ENCODE measurements around the gene ADNP2. TPM values are rescaled to one million over a fixed set of nuclear protein-coding genes. Genes with fewer than 3 reads are reported as not detected.

The ADNP2 gene
- total and polyA plus RNA-seq, 2 of the 13 experiments (the other 11 are each of a cell fraction or from before 2014, with no cell fraction given), result 10.8 to 25.5 TPM

DNA sequence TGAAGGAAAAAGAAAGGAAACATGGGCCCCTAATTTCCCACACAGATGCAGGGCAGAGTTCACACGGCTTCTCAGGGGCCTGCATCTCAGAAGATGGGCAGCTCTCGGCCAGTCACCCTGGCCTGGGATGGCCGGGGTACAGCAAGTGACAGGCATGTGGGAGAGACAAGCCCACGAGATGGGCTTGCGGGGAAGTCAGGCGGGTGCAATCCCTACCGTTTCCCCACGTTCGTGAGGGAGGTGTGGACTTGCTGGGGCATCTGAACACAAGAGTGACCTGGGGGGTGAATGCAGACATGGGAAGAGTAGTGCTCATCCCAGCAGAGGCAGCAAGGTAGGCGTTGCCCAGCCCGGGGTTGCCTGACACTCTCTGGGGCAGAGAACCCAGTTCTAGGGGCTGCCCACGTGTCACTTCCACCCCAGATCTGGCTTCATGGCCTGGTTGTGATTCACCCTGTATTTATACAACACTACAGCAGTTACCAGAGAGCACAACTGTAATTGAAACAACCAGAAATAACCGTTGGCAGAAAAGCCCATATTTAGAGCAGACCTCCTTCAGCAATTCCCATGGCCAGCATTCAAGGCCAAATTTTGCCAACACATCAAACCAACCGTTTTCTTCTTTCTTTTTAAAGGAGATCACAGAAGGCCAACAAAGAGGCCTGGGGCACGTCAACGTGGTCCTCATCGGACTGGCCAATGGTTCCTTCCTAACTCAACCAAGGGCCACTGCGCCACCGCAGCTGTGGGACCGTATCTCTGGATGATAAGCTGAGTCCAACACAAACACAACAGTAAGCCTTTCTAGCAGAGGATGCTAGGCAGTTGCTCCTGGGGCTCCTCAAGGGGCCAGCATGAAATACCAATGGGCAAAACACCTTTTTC, 79.8 kb downstream of the ADNP2 start:
- TF ChIP-seq NCOA1 (CRISPR knock-in tag; IDR thresholded peaks at IDR 0.05), result no peak
- no peak for TF ChIP-seq ZNF577 (CRISPR knock-in tag; IDR thresholded peaks at IDR 0.05; ENCODE audit: borderline replicate concordance, low read depth)
- TF ChIP-seq, protein P1, sequence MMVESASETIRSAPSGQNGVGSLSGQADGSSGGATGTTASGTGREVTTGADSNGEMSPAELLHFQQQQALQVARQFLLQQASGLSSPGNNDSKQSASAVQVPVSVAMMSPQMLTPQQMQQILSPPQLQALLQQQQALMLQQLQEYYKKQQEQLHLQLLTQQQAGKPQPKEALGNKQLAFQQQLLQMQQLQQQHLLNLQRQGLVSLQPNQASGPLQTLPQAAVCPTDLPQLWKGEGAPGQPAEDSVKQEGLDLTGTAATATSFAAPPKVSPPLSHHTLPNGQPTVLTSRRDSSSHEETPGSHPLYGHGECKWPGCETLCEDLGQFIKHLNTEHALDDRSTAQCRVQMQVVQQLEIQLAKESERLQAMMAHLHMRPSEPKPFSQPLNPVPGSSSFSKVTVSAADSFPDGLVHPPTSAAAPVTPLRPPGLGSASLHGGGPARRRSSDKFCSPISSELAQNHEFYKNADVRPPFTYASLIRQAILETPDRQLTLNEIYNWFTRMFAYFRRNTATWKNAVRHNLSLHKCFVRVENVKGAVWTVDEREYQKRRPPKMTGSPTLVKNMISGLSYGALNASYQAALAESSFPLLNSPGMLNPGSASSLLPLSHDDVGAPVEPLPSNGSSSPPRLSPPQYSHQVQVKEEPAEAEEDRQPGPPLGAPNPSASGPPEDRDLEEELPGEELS (CRISPR knock-in tag; IDR thresholded peaks at IDR 0.05), result no peak
- TF ChIP-seq ZNF253 (CRISPR knock-in tag; IDR thresholded peaks at IDR 0.05; ENCODE audit: borderline replicate concordance), result no peak
- no peak for TF ChIP-seq TEAD2 (CRISPR knock-in tag; IDR thresholded peaks at IDR 0.05)
- TF ChIP-seq SETDB1 (CRISPR knock-in tag; IDR thresholded peaks at IDR 0.05; ENCODE audit: borderline replicate concordance), result no peak
- TF ChIP-seq AGO2 (optimal IDR thresholded peaks at IDR 0.05; ENCODE audit: low read depth, low read length), result no peak
- TF ChIP-seq FOXK2 (IDR thresholded peaks at IDR 0.05), result no peak
- TF ChIP-seq NCOA5 (CRISPR knock-in tag; IDR thresholded peaks at IDR 0.05), result no peak
- Histone ChIP-seq H3K27me3 (ENCODE audit: control insufficient read depth in 1 of 2, insufficient read depth in 2 of 2, low read length in 2 of 2) (no peaks in the 10 kb centered on the region), H3K4me1 (ENCODE audit: insufficient read depth, low read length) (no peaks in the 10 kb centered on the region), H3K4me3 (replicated peaks in 1 of 3; ENCODE audit: insufficient read depth in 1 of 3, low read depth in 2 of 3, low read length in 3 of 3) (no peak overlapping the region), H3K36me3 (replicated peaks in 1 of 2; ENCODE audit: control insufficient read depth in 1 of 2, insufficient read depth in 2 of 2, low read length in 2 of 2) (no peaks in the 10 kb centered on the region), H3K4me2 (ENCODE audit: low read depth, low read length) (no peak overlapping the region), H2AFZ (ENCODE audit: low read length) (no peak overlapping the region), H4K20me1 (ENCODE audit: insufficient read depth, low read length) (0 out of 2 replicates have a peak, but pooled peaks cover 5% of the 10 kb centered on the region), H3K9ac (ENCODE audit: insufficient read depth, low read depth, low read length) (no peak overlapping the region), H3K79me2 (ENCODE audit: insufficient read depth, low read length) (no peaks in the 10 kb centered on the region), H3K27ac (ENCODE audit: extremely low read length, insufficient read depth, low read length) (no peak overlapping the region), H3K9me3 (ENCODE audit: low read length) (no peaks in the 10 kb centered on the region)
- no peak for ATAC-seq
- intact Hi-C loops (cut with micrococcal nuclease; ENCODE audit: unreplicated experiment), result no loop called here
- DNase-seq (ENCODE audit: low spot score), result no peak
- no peak for FAIRE-seq
- POLR2A ChIA-PET, result no interaction called here
- CTCF ChIA-PET (ENCODE audit: low intra/inter-chr PET ratio, low total read pairs), result no interaction called here
- BruUV-seq (replicated peaks), result no TSS peak
- 90% methylated on average over 18 of the region's 20 CpGs for WGBS (ENCODE audit: low lambda C conversion rate)
- in situ Hi-C loops (cut with HindIII; ENCODE audit: extremely low pct_ligation_motif_present, low pct_unique_long_range_greater_than_20kb), result no loop called here
